Neutrophil (primary cell): ENCODE results near the gene SCRN1.

Experiments
- H3K27ac ChIP-seq: fragments of 200-600 bp; sonication (generic); 2 replicates; pipeline ENCODE4 v1.5.1; 2016; ENCODE audit warnings: mild to moderate bottlenecking, moderate library complexity
- H3K27me3 ChIP-seq: fragments of 200-600 bp; sonication (generic); 2 replicates; pipeline ENCODE4 v1.6.0; 2016; ENCODE audit warnings: mild to moderate bottlenecking
- H3K36me3 ChIP-seq: fragments of 200-600 bp; sonication (generic); 2 replicates; pipeline ENCODE4 v1.5.1; 2017
- H3K4me1 ChIP-seq, 2 experiments: fragments of 200-600 bp in 1 of 2; sonication (generic) in 1 of 2; 1 replicate in 1 of 2; 2 replicates in 1 of 2; pipeline versions ENCODE4 v1.5.1 to v1.6.1; 2013 to 2016; ENCODE audit warnings: low read depth in 1 of 2, low read length in 1 of 2, mild to moderate bottlenecking in 1 of 2, moderate library complexity in 1 of 2; ENCODE audit not compliant: control insufficient read depth in 1 of 2, insufficient read depth in 1 of 2
- H3K4me3 ChIP-seq, 2 experiments: fragments of 200-600 bp in 1 of 2; sonication (generic) in 1 of 2; 1 replicate in 1 of 2; 2 replicates in 1 of 2; pipeline ENCODE4 v1.5.1; 2013 to 2016; ENCODE audit warnings: low read depth in 1 of 2, low read length in 1 of 2, mild to moderate bottlenecking in 1 of 2, moderate library complexity in 1 of 2
- H3K9me3 ChIP-seq: fragments of 200-600 bp; sonication (generic); 2 replicates; pipeline ENCODE4 v1.5.1; 2016
- CTCF ChIP-seq: fragments of 200-600 bp; sonication (generic); IDR thresholded peaks from 2 replicates; pipeline ENCODE4 v1.5.1; 2016; ENCODE audit warnings: antibody characterized with exemption

SCRN1 gene

GRCh38 chr7:29990931-29991330 is 1.3 kb upstream of the SCRN1 start:
- no peak overlapping the region for H3K27ac ChIP-seq
- H3K4me1 ChIP-seq: peaks cover 16 to 29% of the 10 kb centered on the region in 2 experiments
- no peaks in the 10 kb centered on the region for H3K36me3 ChIP-seq
- H3K9me3 ChIP-seq: no peaks in the 10 kb centered on the region
- peaks cover 40% of the 10 kb centered on the region for H3K27me3 ChIP-seq
- H3K4me3 ChIP-seq: no peak overlapping the region
- TF ChIP-seq CTCF: no peak

GRCh38 chr7:29988424-29989256 is 961 bp downstream of the SCRN1 start:
- TF ChIP-seq CTCF: no peak
- H3K27me3 ChIP-seq: peaks cover 40% of the 10 kb centered on the region
- no peaks in the 10 kb centered on the region for H3K9me3 ChIP-seq
- peak overlapping the region; percentile 61 to 85 for H3K4me3 ChIP-seq
- H3K27ac ChIP-seq: peak overlapping the region; percentile 55
- peaks cover 22 to 35% of the 10 kb centered on the region in 2 experiments for H3K4me1 ChIP-seq
- H3K36me3 ChIP-seq: no peaks in the 10 kb centered on the region

- Histone ChIP-seq H3K27ac (peak overlapping the region; percentile 55), H3K9me3 (no peaks in the 10 kb centered on the region), H3K27me3 (peaks cover 40% of the 10 kb centered on the region), H3K36me3 (no peaks in the 10 kb centered on the region), H3K4me3 (no peak overlapping the region), H3K4me1 (peaks cover 22 to 35% of the 10 kb centered on the region in 2 experiments)
- no peak for TF ChIP-seq CTCF
These were observed 1.7 kb downstream of the SCRN1 start for GRCh38 chr7:29987811-29988317.

- Histone ChIP-seq H3K27me3 (peaks cover 39% of the 10 kb centered on the region), H3K4me3 (no peak overlapping the region), H3K4me1 (peaks cover 22 to 35% of the 10 kb centered on the region in 2 experiments), H3K36me3 (no peaks in the 10 kb centered on the region), H3K27ac (no peak overlapping the region), H3K9me3 (no peaks in the 10 kb centered on the region)
- no peak for TF ChIP-seq CTCF
These were observed 2.5 kb downstream of the SCRN1 start for GRCh38 chr7:29987083-29987482.

GRCh38 chr7:29980151-29980550 is 9.4 kb downstream of the SCRN1 start:
- H3K27ac ChIP-seq: no peak overlapping the region
- H3K4me3 ChIP-seq: no peak overlapping the region
- no peak for TF ChIP-seq CTCF
- no peaks in the 10 kb centered on the region for H3K27me3 ChIP-seq
- H3K36me3 ChIP-seq: no peaks in the 10 kb centered on the region
- H3K9me3 ChIP-seq: no peaks in the 10 kb centered on the region
- no peaks in the 10 kb centered on the region for H3K4me1 ChIP-seq
